Stimulated activated naive CD8-positive, alpha-beta T cell treated with anti-CD3 and anti-CD28 coated beads, Interleukin-15, amount 100 ng/mL, for 72 hours (primary cell): ENCODE data around the gene TTC7B.
A peak's percentile ranks its signal among the peaks of the same experiment; 100 is the strongest.

Experiments
- ATAC-seq: fragments of 150-1000 bp; cut with Tn5 transposase; 2 replicates; pipeline ENCODE4 v1.10.0; 2021; ENCODE audit warnings: mild to moderate bottlenecking, moderate library complexity
- DNase-seq, 2 donors: peaks; one replicate each; pipeline ENCODE4 v3.0.0; 2021 to 2022
- H3K27ac Mint-ChIP-seq, 2 donors: one replicate each; pipeline ENCODE4 v1.8.0; 2022; ENCODE audit warnings: mild to moderate bottlenecking in 2 of 2, mixed read lengths in 2 of 2, moderate library complexity in 2 of 2
- H3K27me3 Mint-ChIP-seq: one replicate; pipeline ENCODE4 v1.8.0; 2022; ENCODE audit warnings: mixed read lengths
- H3K4me1 Mint-ChIP-seq: one replicate; pipeline ENCODE4 v1.8.0; 2022; ENCODE audit warnings: mild to moderate bottlenecking, mixed read lengths
- H3K4me3 Mint-ChIP-seq, 2 donors: one replicate each; pipeline ENCODE4 v1.8.0; 2022; ENCODE audit warnings: mild to moderate bottlenecking in 2 of 2, mixed read lengths in 2 of 2, moderate library complexity in 1 of 2
- H3K9me3 Mint-ChIP-seq, 2 donors: one replicate each; pipeline ENCODE4 v1.8.0; 2022; ENCODE audit warnings: mixed read lengths in 2 of 2

TTC7B gene

DNA sequence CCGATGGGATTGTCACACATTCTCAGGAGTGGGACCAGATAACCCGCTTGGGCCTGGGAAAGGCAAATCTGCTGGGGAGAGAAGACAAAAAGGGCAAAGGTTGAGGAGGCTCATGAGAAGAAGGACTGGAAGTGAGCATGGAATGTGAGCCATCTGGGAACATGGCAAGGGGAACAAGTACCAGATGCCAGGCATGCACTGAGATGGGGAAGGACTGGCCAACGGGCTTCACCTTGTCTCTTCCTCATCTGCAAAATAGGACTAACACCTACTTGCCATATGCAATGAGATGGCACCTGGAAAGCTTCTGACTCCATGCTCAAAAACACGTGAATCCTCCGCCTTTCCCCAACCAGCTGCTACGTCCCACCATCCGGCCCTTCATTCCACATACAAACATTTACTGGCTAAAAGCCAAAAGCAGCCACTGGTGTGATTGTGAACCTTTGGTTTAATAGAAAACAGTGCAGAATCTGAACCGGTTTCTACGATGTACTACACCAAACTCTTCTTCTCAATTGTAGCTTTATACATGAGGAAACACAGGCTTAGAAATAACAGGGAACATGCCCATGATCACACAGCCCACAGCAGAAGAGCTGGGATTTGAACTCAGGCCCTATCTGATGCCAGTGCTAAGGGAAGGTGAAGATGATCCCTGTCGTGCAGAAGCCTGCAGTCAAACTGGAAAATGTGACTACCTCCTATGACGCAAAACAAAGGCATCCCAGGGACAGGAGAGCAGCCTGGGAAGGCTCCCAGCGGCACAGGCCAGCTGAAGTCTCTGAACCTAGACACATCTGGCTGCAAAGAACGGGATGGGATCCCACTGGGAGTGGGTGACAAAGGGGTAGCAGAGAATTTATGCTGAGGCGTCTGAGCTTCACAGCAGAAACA, 112.1 kb downstream of the TTC7B start:
- no peak for DNase-seq
- no peaks in the 10 kb centered on the region for H3K9me3 Mint-ChIP-seq
- no peak for ATAC-seq
- H3K4me1 Mint-ChIP-seq, result no peaks in the 10 kb centered on the region
- no peak overlapping the region for H3K4me3 Mint-ChIP-seq
- H3K27ac Mint-ChIP-seq, result peak overlapping the region in 1 of 2 donors; percentile 54
- no peaks in the 10 kb centered on the region for H3K27me3 Mint-ChIP-seq

GRCh38 chr14:90700933-90701776, 115.1 kb downstream of the TTC7B start:
- no peaks in the 10 kb centered on the region for H3K27me3 Mint-ChIP-seq
- no peak overlapping the region for H3K4me3 Mint-ChIP-seq
- H3K4me1 Mint-ChIP-seq, result peaks cover 4% of the 10 kb centered on the region
- no peak overlapping the region for H3K27ac Mint-ChIP-seq
- no peaks in the 10 kb centered on the region for H3K9me3 Mint-ChIP-seq
- DNase-seq (no peak), ATAC-seq (no peak)

DNA sequence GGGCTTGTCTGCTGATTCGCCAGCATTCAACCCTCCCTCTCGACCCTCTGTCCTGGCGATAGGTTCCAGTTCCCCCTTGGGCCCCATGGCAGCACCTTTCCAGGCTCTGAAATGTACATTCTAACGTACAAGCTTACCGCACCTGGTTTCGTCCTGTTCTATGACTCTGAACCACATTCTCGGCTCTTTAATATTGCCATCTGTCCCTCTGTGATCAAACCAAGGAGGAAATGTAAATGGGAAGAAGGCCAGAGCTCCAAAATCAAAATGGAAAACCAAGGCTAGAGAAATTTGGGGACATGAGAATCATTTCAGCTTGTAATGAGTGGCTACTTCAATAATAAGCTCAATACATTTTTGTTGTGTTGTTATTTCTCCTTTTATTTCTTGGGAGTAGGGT, 117.2 kb downstream of the TTC7B start:
- Mint-ChIP-seq H3K27ac (no peak overlapping the region), H3K4me1 (peaks cover 6% of the 10 kb centered on the region), H3K4me3 (no peak overlapping the region), H3K9me3 (no peaks in the 10 kb centered on the region), H3K27me3 (no peaks in the 10 kb centered on the region)
- no peak for DNase-seq
- ATAC-seq, result no peak

DNA sequence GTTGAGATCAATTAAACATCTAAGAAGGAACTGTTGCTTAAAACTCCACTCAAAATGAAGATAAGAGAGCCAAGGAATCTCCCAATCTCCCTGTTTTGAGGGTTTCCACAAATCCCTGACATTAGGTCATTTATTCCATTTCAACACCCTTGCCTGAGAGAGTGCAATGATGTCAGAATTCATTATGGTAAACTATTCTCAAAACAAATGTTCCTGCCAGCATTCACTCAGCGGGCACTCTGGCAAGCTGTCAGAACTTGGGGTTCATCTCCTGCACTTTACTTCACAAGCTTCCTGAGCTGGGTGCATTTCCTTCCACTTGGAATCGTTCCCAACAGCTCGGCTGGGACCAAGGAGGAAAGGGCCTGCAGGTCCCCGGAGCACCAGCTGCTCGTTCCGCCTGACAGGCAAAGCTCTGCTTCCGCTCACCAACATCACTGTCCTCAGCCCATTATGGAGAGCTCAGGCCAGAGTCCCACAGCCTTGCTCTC, 117.8 kb downstream of the TTC7B start:
- Mint-ChIP-seq H3K4me1 (peaks cover 9% of the 10 kb centered on the region), H3K27me3 (no peaks in the 10 kb centered on the region), H3K27ac (no peak overlapping the region), H3K4me3 (no peak overlapping the region), H3K9me3 (no peaks in the 10 kb centered on the region)
- ATAC-seq (no peak), DNase-seq (no peak)

DNA sequence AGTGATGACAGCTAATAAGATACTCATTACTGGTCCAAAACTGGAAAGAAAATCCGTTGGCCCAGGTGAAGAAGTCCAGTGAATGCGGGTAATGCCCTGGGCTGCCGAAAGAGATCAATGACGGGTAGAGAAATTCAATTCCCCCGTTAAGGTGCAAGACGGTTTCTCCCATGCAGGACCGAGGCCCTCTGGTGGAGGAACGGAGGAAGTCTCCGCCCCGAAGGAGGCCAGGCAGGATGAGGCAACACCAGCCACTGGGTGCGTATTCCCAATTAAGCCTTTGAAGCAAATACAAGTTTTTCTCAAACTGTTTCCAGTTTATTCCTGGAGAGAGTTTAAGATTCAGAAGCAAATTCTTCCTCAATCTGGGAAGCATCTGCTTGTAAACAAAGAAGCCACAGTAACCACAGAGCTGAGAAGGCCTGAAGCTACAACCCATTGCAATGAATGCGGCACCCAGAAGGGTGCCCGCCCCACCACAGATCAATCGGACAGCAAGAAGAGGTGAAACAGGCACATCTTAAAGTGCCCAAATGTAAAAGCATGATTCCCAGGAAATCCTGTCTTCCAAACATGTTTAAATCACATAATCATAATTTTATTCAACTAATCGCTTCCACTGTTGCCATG, 118.5 kb downstream of the TTC7B start:
- Mint-ChIP-seq H3K4me3 (no peak overlapping the region), H3K4me1 (peaks cover 9% of the 10 kb centered on the region), H3K9me3 (no peaks in the 10 kb centered on the region), H3K27ac (no peak overlapping the region), H3K27me3 (no peaks in the 10 kb centered on the region)
- ATAC-seq, result peak; percentile 91
- peak; percentile 75 to 79 for DNase-seq

- H3K4me1 Mint-ChIP-seq, result peaks cover 9% of the 10 kb centered on the region
- no peaks in the 10 kb centered on the region for H3K27me3 Mint-ChIP-seq
- DNase-seq (no peak), ATAC-seq (no peak)
- H3K9me3 Mint-ChIP-seq, result no peaks in the 10 kb centered on the region
- no peak overlapping the region for H3K4me3 Mint-ChIP-seq
- no peak overlapping the region for H3K27ac Mint-ChIP-seq
Measured at GRCh38 chr14:90697132-90697531, 119.1 kb downstream of the TTC7B start.

DNA sequence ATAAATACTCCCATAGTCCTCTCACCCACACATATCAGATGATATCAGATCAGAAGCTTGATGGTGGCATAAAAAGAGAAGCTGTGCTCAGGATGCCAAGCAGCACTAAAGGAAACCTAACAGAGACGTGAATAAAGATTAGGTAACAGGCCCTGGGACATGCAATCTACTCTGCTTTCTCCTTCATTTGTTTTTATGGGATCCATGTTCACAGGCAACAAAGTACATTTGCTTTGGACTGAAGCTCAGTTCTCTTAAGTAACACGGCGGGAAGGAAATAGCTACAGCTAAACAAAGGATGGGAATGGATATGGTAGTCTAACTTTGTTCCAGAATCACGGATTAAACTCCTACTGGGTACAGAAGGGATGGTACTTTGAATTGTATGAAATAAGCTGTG, 119.5 kb downstream of the TTC7B start:
- Mint-ChIP-seq H3K9me3 (no peaks in the 10 kb centered on the region), H3K4me1 (peaks cover 9% of the 10 kb centered on the region), H3K27ac (no peak overlapping the region), H3K4me3 (no peak overlapping the region), H3K27me3 (no peaks in the 10 kb centered on the region)
- ATAC-seq (no peak), DNase-seq (no peak)

GRCh38 chr14:90695997-90696660, 120.1 kb downstream of the TTC7B start:
- Mint-ChIP-seq H3K27me3 (no peaks in the 10 kb centered on the region), H3K27ac (peak overlapping the region in 1 of 2 donors; percentile 29), H3K4me3 (no peak overlapping the region), H3K9me3 (no peaks in the 10 kb centered on the region), H3K4me1 (peaks cover 9% of the 10 kb centered on the region)
- no peak for ATAC-seq
- DNase-seq, result no peak

DNA sequence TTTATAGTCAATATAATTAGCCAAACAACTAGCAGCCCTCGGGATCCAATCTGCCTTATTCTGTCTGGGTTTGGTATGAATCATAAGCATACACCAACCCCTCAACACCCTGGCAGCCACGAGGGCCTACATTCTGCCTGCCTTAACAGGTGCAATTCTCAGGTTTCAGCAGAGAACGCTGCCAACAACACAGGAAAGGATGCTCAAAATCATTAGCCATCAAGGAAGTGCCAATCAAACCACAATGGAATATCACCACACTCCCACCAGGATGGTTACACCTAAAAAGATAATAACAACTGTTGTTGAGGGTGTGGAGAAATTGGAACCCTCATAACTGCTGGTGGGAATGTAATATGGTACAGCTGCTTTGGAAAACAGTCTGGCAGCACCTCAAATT, 122.8 kb downstream of the TTC7B start:
- DNase-seq (no peak), ATAC-seq (no peak)
- peaks cover 9% of the 10 kb centered on the region for H3K4me1 Mint-ChIP-seq
- H3K4me3 Mint-ChIP-seq, result no peak overlapping the region
- H3K27me3 Mint-ChIP-seq, result no peaks in the 10 kb centered on the region
- H3K27ac Mint-ChIP-seq, result no peak overlapping the region
- no peaks in the 10 kb centered on the region for H3K9me3 Mint-ChIP-seq

DNA sequence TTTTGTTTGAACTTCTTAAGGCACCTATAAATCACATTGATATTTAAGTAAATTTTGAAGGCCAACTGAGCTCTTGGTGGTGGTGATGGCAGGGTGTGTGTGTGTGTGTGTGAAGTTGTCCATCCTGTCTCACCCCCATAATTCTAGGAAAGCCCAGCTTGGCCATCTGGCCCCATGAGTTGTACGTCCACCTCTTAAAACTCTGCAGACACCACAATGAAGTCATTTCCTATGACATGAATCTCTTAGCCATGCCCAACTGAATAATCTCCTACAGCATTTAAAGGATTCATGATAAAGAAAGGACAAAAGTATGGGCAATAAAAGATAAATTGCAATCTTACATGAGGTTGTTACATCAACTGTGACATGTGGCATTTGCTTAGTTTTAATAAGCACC, 123.4 kb downstream of the TTC7B start:
- ATAC-seq (no peak), DNase-seq (no peak)
- Mint-ChIP-seq H3K27me3 (no peaks in the 10 kb centered on the region), H3K9me3 (no peaks in the 10 kb centered on the region), H3K4me1 (peaks cover 8% of the 10 kb centered on the region), H3K4me3 (no peak overlapping the region), H3K27ac (no peak overlapping the region)

- H3K9me3 Mint-ChIP-seq, result no peaks in the 10 kb centered on the region
- H3K4me3 Mint-ChIP-seq, result no peak overlapping the region
- H3K4me1 Mint-ChIP-seq, result peaks cover 4% of the 10 kb centered on the region
- DNase-seq (no peak), ATAC-seq (no peak)
- no peak overlapping the region for H3K27ac Mint-ChIP-seq
- no peaks in the 10 kb centered on the region for H3K27me3 Mint-ChIP-seq
Measured at GRCh38 chr14:90692061-90692460, 124.2 kb downstream of the TTC7B start.

DNA sequence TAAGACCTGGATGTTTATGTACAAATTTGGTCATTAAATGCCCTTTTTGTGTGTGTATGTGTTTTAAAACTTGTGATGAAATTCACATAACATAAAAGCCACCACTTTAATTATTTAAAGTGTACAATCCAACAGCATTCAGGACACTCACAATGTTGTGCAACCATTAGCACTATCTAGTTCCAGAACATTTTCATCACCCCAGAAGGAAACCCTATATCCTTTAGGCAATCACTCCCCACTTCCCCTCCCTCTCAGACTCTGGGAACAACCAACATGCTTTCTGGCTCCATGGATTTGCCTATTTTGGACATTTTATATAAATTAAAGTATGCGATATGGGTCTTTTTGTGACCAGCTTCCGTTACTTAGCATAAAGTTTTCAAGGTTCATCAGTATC, 124.6 kb downstream of the TTC7B start:
- Mint-ChIP-seq H3K4me1 (peaks cover 4% of the 10 kb centered on the region), H3K27me3 (no peaks in the 10 kb centered on the region), H3K9me3 (no peaks in the 10 kb centered on the region), H3K4me3 (no peak overlapping the region), H3K27ac (no peak overlapping the region)
- ATAC-seq, result no peak
- DNase-seq, result no peak

- no peaks in the 10 kb centered on the region for H3K4me1 Mint-ChIP-seq
- ATAC-seq (no peak), DNase-seq (no peak)
- H3K4me3 Mint-ChIP-seq, result no peak overlapping the region
- H3K9me3 Mint-ChIP-seq, result no peaks in the 10 kb centered on the region
- H3K27ac Mint-ChIP-seq, result no peak overlapping the region
- no peaks in the 10 kb centered on the region for H3K27me3 Mint-ChIP-seq
Measured at GRCh38 chr14:90687680-90688079, 128.6 kb downstream of the TTC7B start.

DNA sequence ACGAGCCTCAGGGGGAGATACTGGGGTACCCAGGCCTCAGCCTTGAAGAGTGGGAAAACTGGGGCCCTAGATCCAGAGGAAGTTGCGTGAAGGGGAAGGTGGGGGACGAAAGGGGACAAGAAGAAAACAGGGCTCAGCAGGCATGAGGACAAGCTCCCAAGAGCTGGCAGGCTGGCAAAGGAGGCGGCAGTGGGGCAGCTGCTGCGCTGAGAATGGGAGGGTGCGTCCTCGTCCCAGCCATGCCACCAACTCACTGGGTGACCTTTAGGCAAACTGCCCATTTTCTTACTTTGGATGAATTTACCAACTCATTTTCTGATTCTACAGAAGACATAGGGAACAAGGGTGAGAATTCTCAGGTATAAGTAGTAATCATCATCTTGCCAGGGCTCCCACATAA, 133.6 kb downstream of the TTC7B start:
- DNase-seq, result no peak
- Mint-ChIP-seq H3K9me3 (no peaks in the 10 kb centered on the region), H3K4me1 (peaks cover 20% of the 10 kb centered on the region), H3K4me3 (no peak overlapping the region), H3K27ac (no peak overlapping the region), H3K27me3 (no peaks in the 10 kb centered on the region)
- ATAC-seq, result no peak

DNA sequence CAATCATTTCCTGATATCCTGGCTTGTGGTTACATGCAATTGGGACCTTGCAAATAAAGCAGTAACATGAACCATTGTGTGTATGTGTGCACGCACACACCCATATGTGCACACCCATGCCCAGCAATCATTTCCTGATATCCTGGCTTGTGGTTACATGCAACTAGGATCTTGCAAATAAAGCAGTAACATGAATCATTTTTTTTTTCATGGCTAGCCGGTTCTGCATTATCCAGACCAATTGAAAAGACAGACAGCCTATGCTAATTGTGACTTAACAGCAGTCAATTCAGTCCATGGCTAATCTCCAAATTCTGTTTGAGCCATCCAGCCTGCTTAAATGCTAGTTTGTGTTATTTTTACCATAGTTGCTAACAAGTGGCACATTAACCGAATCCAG, 134.3 kb downstream of the TTC7B start:
- Mint-ChIP-seq H3K4me1 (peaks cover 27% of the 10 kb centered on the region), H3K27me3 (no peaks in the 10 kb centered on the region), H3K27ac (no peak overlapping the region), H3K4me3 (no peak overlapping the region), H3K9me3 (no peaks in the 10 kb centered on the region)
- DNase-seq (no peak), ATAC-seq (no peak)
